ENCODE data around the gene GRIP2. TPM values are rescaled to one million over a fixed set of nuclear protein-coding genes. Genes with fewer than 3 reads are reported as not detected.
A peak's percentile ranks its signal among the peaks of the same experiment; 100 is the strongest.

Gene GRIP2
- total and polyA plus RNA-seq, 4 donors, result 0.50 to 8.6 (median 1.9) TPM

DNA sequence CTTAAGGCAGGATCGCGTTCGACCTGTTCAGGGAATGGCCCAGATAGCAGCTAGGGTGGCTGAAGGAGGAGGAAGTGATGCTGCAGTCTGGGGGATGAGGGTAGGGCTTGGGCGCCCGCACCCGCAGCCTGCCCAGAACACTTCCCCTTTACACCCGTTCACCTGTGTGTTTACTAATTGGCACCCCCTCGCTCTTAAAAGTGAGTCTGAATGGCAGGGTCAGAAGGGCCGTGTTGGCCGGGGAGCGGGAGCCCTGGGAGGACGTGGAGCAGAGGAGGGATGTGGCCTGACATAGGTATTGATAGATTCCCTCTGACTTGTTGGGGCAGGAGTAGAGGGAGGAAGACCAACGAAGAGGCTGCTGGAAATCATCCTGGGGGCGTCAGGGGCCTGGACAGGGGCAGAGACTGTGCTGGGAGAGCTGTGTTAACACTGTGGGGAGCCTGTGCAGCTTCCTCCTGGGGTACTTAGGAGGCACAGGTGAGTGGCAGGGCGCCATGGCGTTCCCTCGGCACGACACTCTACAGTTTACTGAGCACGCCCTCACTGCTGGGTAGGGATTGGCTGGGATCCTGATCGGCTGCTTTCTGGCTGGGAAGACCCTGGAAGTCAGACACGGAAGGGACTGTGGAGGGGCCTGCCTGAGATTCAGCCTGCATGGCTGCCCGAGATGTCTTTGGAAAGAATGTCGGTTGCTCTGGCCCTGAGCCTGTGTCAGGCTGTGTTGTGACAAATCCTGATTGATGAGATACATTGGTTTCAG is 86.1 kb downstream of the GRIP2 start:
- no peaks in the 10 kb centered on the region for H3K36me3 ChIP-seq (ENCODE audit: control insufficient read depth in 1 of 2, insufficient read depth in 2 of 2, low read length in 1 of 2)
- no peaks in the 10 kb centered on the region for H3K9me3 ChIP-seq (ENCODE audit: control insufficient read depth, low read length)
- no peak for ATAC-seq (ENCODE audit: low FRiP score)
- no peaks in the 10 kb centered on the region for H3K4me1 ChIP-seq (ENCODE audit: control insufficient read depth in 1 of 2, insufficient read depth in 2 of 2, low read length in 2 of 2)
- 43 to 47% methylated on average over 20 to 23 of the region's 23 CpGs for whole genome bisulfite sequencing, 2 donors
- peak; percentile 62 to 76 for DNase-seq
- intact Hi-C loops (cut with DNase I), result loop anchor here (2.0 to 10.0 kb wide), 3 partner anchors 19 to 559 kb away; partner anchors contain the start of gene SLC6A6 (in 2 of the 2)
- peak overlapping the region in 1 of 2 donors; percentile 15 for H3K27ac ChIP-seq (ENCODE audit: low read depth in 1 of 2, low read length in 2 of 2)
- no peaks in the 10 kb centered on the region for H3K27me3 ChIP-seq (ENCODE audit: control insufficient read depth in 1 of 2, insufficient read depth in 2 of 2, low read length in 1 of 2)
- no peak overlapping the region for H3K4me3 ChIP-seq (ENCODE audit: low read length in 2 of 2)

- WGBS, 2 donors, result 3 to 7% methylated on average over 25 of the region's 25 CpGs
- Histone ChIP-seq H3K27me3 (ENCODE audit: control insufficient read depth in 1 of 2, insufficient read depth in 2 of 2, low read length in 1 of 2) (no peaks in the 10 kb centered on the region), H3K4me1 (ENCODE audit: control insufficient read depth in 1 of 2, insufficient read depth in 2 of 2, low read length in 2 of 2) (no peaks in the 10 kb centered on the region), H3K4me3 (ENCODE audit: low read length in 2 of 2) (no peak overlapping the region), H3K27ac (ENCODE audit: low read depth in 1 of 2, low read length in 2 of 2) (peak overlapping the region in 1 of 2 donors; percentile 77), H3K36me3 (ENCODE audit: control insufficient read depth in 1 of 2, insufficient read depth in 2 of 2, low read length in 1 of 2) (no peaks in the 10 kb centered on the region), H3K9me3 (ENCODE audit: control insufficient read depth, low read length) (no peaks in the 10 kb centered on the region)
- peak; percentile 95 for ATAC-seq (ENCODE audit: low FRiP score)
- peak; percentile 95 to 96 for DNase-seq
- intact Hi-C loops (cut with DNase I), result loop anchor here (2.0 to 10.0 kb wide), 3 partner anchors 18 to 558 kb away; partner anchors contain the start of gene SLC6A6 (in 2 of the 2)
These were observed 87.1 kb downstream of the GRIP2 start for GRCh38 chr3:14452740-14453710.

DNA sequence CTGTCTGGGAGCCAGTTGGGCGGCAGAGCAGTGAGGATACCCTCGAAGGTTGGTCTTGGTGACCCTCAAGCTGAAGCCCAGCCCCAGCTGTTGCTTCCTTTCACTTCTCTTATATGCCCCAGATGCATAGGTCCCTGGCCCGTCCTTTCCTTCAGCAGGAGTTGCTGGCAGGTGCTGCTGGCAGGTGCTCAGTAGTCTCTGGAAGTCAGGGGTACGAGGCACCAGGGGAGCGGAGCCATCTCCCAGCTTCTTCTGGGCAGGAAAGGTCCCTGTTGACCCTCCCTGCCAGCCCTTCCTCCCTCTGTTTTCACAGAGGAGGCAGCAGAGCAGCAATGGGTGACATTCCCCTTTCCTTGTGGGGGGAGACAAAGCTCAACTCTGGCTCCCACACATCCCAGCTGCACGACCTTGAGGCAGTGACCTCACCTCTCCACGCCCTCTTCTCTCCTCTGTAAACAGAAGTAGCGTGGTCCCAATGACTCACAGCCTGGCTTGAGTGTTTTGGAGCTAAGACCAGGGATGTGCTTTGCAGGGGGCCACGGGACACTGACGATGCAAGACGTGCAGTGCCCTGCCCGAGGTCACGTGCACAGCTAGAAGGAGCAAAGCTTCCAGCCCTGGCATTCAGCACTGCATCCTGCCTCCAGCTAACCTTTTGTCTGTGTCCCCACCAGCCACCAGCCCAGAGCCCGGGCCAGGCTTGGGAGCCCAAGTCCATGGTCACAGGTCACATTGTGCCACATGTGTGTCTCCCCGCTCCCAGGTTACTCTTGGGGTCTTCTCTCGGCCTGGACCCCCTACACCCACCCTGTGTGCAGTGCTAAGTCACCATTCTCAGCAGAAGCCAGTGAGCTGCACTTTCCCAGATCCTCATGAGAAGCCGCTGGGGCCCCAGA is 88.0 kb downstream of the GRIP2 start:
- Histone ChIP-seq H3K9me3 (ENCODE audit: control insufficient read depth, low read length) (no peaks in the 10 kb centered on the region), H3K36me3 (ENCODE audit: control insufficient read depth in 1 of 2, insufficient read depth in 2 of 2, low read length in 1 of 2) (peaks cover 0 to 2% of the 10 kb centered on the region in 2 donors), H3K27ac (ENCODE audit: low read depth in 1 of 2, low read length in 2 of 2) (peak overlapping the region in 1 of 2 donors; percentile 77), H3K4me1 (ENCODE audit: control insufficient read depth in 1 of 2, insufficient read depth in 2 of 2, low read length in 2 of 2) (no peaks in the 10 kb centered on the region), H3K4me3 (ENCODE audit: low read length in 2 of 2) (no peak overlapping the region), H3K27me3 (ENCODE audit: control insufficient read depth in 1 of 2, insufficient read depth in 2 of 2, low read length in 1 of 2) (no peaks in the 10 kb centered on the region)
- WGBS, 2 donors, result 33 to 38% methylated on average over 17 of the region's 17 CpGs
- intact Hi-C loops (cut with DNase I), result loop anchor here (2.0 to 10.0 kb wide), 3 partner anchors 17 to 557 kb away; partner anchors contain the start of gene SLC6A6 (in 2 of the 2)
- peak; percentile 71 for ATAC-seq (ENCODE audit: low FRiP score)
- DNase-seq, result peak; percentile 74 to 82

- Histone ChIP-seq H3K4me1 (ENCODE audit: control insufficient read depth in 1 of 2, insufficient read depth in 2 of 2, low read length in 2 of 2) (no peaks in the 10 kb centered on the region), H3K4me3 (ENCODE audit: low read length in 2 of 2) (no peak overlapping the region), H3K9me3 (ENCODE audit: control insufficient read depth, low read length) (no peaks in the 10 kb centered on the region), H3K36me3 (ENCODE audit: control insufficient read depth in 1 of 2, insufficient read depth in 2 of 2, low read length in 1 of 2) (peaks cover 0 to 2% of the 10 kb centered on the region in 2 donors), H3K27me3 (ENCODE audit: control insufficient read depth in 1 of 2, insufficient read depth in 2 of 2, low read length in 1 of 2) (no peaks in the 10 kb centered on the region), H3K27ac (ENCODE audit: low read depth in 1 of 2, low read length in 2 of 2) (no peak overlapping the region)
- intact Hi-C loops (cut with DNase I), result loop anchor here (5.0 to 10.0 kb wide), 2 partner anchors 49 to 556 kb away; partner anchors contain the start of gene SLC6A6 (in 2 of the 2)
- ATAC-seq (ENCODE audit: low FRiP score), result no peak
- no peak for DNase-seq
- WGBS, 2 donors, result 96 to 99% methylated on average over 5 of the region's 5 CpGs
These were observed 89.1 kb downstream of the GRIP2 start for GRCh38 chr3:14450922-14451606.

GRCh38 chr3:14450506-14450905 is 89.6 kb downstream of the GRIP2 start:
- DNase-seq (no peak), ATAC-seq (ENCODE audit: low FRiP score) (no peak)
- H3K27me3 ChIP-seq (ENCODE audit: control insufficient read depth in 1 of 2, insufficient read depth in 2 of 2, low read length in 1 of 2), result no peaks in the 10 kb centered on the region
- no peak overlapping the region for H3K27ac ChIP-seq (ENCODE audit: low read depth in 1 of 2, low read length in 2 of 2)
- no peak overlapping the region for H3K4me3 ChIP-seq (ENCODE audit: low read length in 2 of 2)
- WGBS, 2 donors, result 92 to 99% methylated on average over 3 of the region's 3 CpGs
- intact Hi-C loops (cut with DNase I), result loop anchor here (5.0 to 10.0 kb wide), 2 partner anchors 48 to 556 kb away; partner anchors contain the start of gene SLC6A6 (in 2 of the 2)
- no peaks in the 10 kb centered on the region for H3K4me1 ChIP-seq (ENCODE audit: control insufficient read depth in 1 of 2, insufficient read depth in 2 of 2, low read length in 2 of 2)
- H3K36me3 ChIP-seq (ENCODE audit: control insufficient read depth in 1 of 2, insufficient read depth in 2 of 2, low read length in 1 of 2), result peaks cover 0 to 5% of the 10 kb centered on the region in 2 donors
- no peaks in the 10 kb centered on the region for H3K9me3 ChIP-seq (ENCODE audit: control insufficient read depth, low read length)

DNA sequence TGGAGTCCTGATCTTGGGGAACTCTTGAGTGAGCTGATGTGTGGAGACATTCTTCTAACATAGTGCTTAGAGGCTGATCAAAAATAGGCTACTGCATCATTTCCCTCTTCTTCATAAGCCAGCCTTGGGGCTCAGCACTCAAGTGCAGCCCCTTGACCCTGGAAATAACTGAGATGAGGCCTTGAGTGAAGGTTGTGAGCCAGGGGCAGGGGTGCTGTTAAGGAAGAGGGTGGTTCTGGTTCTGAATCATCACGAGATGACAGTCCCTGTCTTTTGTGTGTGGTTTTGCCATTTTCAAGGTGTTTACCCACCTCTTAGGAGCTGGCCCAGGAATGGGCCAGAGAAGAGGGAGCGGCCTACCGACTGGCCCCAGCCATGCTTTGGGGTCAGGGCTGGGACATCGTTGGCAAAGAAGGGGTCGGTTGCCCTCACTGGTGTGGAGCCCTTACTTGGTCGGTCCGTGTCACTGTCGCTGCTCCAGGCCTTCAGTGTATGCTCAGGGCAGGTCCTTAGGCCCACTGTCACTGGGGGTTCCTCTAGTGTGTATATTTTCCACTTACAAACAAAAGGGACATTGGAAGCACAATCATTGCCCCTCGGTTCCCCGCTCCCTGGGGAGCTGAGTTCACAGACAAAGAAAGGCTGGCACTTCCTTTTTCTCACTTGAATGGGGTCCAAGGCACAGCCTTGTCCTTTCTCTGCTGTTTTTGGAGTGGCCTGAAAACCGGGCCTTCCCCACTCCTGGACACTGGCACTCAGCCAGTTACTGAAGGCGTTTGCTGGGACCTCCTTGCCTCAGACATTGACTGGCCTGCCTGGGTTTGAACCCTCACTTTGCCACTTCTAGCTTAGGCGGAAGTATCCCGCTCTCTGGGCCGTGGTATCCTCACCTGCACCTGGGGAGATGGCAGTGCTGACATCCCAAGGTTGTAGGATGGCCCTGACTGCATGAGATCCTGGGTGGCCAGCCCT is 91.1 kb downstream of the GRIP2 start:
- Histone ChIP-seq H3K4me3 (ENCODE audit: low read length in 2 of 2) (no peak overlapping the region), H3K27me3 (ENCODE audit: control insufficient read depth in 1 of 2, insufficient read depth in 2 of 2, low read length in 1 of 2) (no peaks in the 10 kb centered on the region), H3K9me3 (ENCODE audit: control insufficient read depth, low read length) (no peaks in the 10 kb centered on the region), H3K4me1 (ENCODE audit: control insufficient read depth in 1 of 2, insufficient read depth in 2 of 2, low read length in 2 of 2) (no peaks in the 10 kb centered on the region), H3K36me3 (ENCODE audit: control insufficient read depth in 1 of 2, insufficient read depth in 2 of 2, low read length in 1 of 2) (peaks cover 0 to 5% of the 10 kb centered on the region in 2 donors), H3K27ac (ENCODE audit: low read depth in 1 of 2, low read length in 2 of 2) (no peak overlapping the region)
- DNase-seq (no peak), ATAC-seq (ENCODE audit: low FRiP score) (no peak)
- 77 to 79% methylated on average over 15 of the region's 15 CpGs for WGBS, 2 donors
- intact Hi-C loops (cut with DNase I), result no loop called here

- Histone ChIP-seq H3K4me1 (ENCODE audit: control insufficient read depth in 1 of 2, insufficient read depth in 2 of 2, low read length in 2 of 2) (no peaks in the 10 kb centered on the region), H3K36me3 (ENCODE audit: control insufficient read depth in 1 of 2, insufficient read depth in 2 of 2, low read length in 1 of 2) (peaks cover 0 to 5% of the 10 kb centered on the region in 2 donors), H3K9me3 (ENCODE audit: control insufficient read depth, low read length) (no peaks in the 10 kb centered on the region), H3K4me3 (ENCODE audit: low read length in 2 of 2) (no peak overlapping the region), H3K27ac (ENCODE audit: low read depth in 1 of 2, low read length in 2 of 2) (no peak overlapping the region), H3K27me3 (ENCODE audit: control insufficient read depth in 1 of 2, insufficient read depth in 2 of 2, low read length in 1 of 2) (no peaks in the 10 kb centered on the region)
- 84 to 98% methylated on average over 4 of the region's 4 CpGs for WGBS, 2 donors
- ATAC-seq (ENCODE audit: low FRiP score) (no peak), DNase-seq (no peak)
- intact Hi-C loops (cut with DNase I), result no loop called here
These were observed 92.1 kb downstream of the GRIP2 start for GRCh38 chr3:14448063-14448462.
